ENCODE measurements around the gene ZBED2. TPM values are rescaled to one million over a fixed set of nuclear protein-coding genes. Genes with fewer than 3 reads are reported as not detected.
"Not testable (repeated sequence)": the region's sequence is repeated elsewhere in the genome, so short reads cannot be mapped to it uniquely, and the experiment has no call there.

ZBED2 gene
- total RNA-seq, 2 donors from 2014 or later = 0.52 TPM; not detected in 1

DNA sequence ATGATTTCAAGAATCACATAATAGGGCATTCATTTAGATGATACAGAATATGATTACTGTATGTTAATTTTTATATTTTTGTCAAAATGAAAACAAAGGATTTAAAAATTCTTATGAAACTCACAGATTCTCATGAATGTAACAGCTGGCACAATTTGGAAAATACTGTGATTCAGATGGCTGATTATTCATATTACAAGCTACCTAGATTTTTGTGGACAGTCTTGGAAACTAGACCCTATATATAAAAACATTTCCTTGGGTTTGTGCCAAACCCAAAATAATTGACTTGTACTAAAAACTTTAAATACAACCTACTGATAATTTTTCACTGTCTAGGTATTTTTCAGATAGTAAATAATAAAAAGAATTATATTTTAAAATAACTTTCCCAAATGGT, 26.2 kb downstream of the ZBED2 start:
- TF ChIP-seq, protein P1, sequence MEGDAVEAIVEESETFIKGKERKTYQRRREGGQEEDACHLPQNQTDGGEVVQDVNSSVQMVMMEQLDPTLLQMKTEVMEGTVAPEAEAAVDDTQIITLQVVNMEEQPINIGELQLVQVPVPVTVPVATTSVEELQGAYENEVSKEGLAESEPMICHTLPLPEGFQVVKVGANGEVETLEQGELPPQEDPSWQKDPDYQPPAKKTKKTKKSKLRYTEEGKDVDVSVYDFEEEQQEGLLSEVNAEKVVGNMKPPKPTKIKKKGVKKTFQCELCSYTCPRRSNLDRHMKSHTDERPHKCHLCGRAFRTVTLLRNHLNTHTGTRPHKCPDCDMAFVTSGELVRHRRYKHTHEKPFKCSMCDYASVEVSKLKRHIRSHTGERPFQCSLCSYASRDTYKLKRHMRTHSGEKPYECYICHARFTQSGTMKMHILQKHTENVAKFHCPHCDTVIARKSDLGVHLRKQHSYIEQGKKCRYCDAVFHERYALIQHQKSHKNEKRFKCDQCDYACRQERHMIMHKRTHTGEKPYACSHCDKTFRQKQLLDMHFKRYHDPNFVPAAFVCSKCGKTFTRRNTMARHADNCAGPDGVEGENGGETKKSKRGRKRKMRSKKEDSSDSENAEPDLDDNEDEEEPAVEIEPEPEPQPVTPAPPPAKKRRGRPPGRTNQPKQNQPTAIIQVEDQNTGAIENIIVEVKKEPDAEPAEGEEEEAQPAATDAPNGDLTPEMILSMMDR (IDR thresholded peaks at IDR 0.05) = no peak
- H3K27ac ChIP-seq = no peak overlapping the region
- no peaks in the 10 kb centered on the region for H3K9me3 ChIP-seq
- no peak overlapping the region for H3K4me3 ChIP-seq
- H3K9ac ChIP-seq (ENCODE audit: low read depth in 2 of 2, low read length in 2 of 2) = no peak overlapping the region
- H3K4me1 ChIP-seq = no peaks in the 10 kb centered on the region
- H3K36me3 ChIP-seq = no peaks in the 10 kb centered on the region
- intact Hi-C loops (cut with DNase I) = no loop called here
- DNase-seq = no peak
- no peaks in the 10 kb centered on the region for H3K27me3 ChIP-seq

DNA sequence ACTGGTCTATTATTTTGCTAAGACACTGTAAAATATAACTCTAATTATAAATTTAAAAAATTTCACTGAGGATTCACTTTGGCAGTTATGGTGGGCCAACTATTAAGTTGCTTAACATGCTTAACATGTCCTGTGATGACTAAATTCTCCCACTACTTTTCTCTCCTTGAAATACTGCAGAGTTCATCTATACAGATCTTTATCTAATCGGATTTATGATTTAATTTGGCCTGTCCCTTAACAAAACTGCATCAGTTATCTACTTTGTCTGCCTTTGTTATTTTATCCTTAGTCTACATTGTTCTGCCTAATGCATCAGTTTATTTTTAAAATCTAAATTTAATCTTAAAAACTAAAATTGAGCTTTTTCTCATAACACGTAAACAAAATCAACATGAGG, 26.8 kb downstream of the ZBED2 start:
- H3K9me3 ChIP-seq = no peaks in the 10 kb centered on the region
- no peak overlapping the region for H3K4me3 ChIP-seq
- no peak overlapping the region for H3K9ac ChIP-seq (ENCODE audit: low read depth in 2 of 2, low read length in 2 of 2)
- no peaks in the 10 kb centered on the region for H3K4me1 ChIP-seq
- H3K36me3 ChIP-seq = no peaks in the 10 kb centered on the region
- intact Hi-C loops (cut with DNase I) = no loop called here
- H3K27ac ChIP-seq = no peak overlapping the region
- TF ChIP-seq, protein P1 (IDR thresholded peaks at IDR 0.05) = no peak
- no peak for DNase-seq
- H3K27me3 ChIP-seq = no peaks in the 10 kb centered on the region

DNA sequence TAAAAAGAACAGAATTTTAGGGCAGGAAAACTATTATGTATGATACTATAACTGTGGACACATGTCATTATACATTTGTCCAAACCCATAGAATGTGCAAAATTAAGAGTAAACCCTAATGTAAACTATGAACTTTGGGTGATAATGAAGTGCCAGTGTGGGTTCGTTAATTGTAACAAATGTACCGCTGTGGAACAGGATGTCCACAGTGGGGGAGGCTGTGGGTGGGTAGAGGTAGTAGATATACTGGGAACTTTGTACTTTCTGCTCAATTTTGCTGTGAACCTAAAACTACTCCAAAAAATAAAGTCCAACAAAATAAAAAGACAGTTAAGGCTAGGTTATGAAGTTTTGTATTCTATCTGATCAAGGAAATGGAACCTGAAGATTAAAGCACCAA, 28.3 kb downstream of the ZBED2 start:
- Histone ChIP-seq H3K9me3 (no peaks in the 10 kb centered on the region), H3K4me3 (no peak overlapping the region), H3K27me3 (no peaks in the 10 kb centered on the region), H3K9ac (ENCODE audit: low read depth in 2 of 2, low read length in 2 of 2) (no peak overlapping the region), H3K27ac (no peak overlapping the region), H3K4me1 (no peaks in the 10 kb centered on the region), H3K36me3 (no peaks in the 10 kb centered on the region)
- TF ChIP-seq, protein P1 (IDR thresholded peaks at IDR 0.05) = no peak
- intact Hi-C loops (cut with DNase I) = no loop called here
- DNase-seq = no peak

DNA sequence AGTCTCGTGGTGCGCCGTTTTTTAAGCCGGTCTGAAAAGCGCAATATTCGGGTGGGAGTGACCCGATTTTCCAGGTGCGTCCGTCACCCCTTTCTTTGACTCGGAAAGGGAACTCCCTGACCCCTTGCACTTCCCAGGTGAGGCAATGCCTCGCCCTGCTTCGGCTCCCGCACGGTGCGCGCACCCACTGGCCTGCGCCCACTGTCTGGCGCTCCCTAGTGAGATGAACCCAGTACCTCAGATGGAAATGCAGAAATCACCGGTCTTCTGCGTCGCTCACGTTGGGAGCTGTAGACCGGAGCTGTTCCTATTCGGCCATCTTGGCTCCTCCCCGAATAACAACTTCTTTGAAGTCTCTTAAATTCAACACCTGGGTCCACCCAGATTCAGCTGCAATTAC, 33.2 kb downstream of the ZBED2 start:
- H3K27ac ChIP-seq; H3K27me3 ChIP-seq; H3K9ac ChIP-seq (ENCODE audit: low read depth in 2 of 2, low read length in 2 of 2); H3K9me3 ChIP-seq; DNase-seq; H3K4me1 ChIP-seq; H3K4me3 ChIP-seq; H3K36me3 ChIP-seq; intact Hi-C loops (cut with DNase I): not testable (repeated sequence)

DNA sequence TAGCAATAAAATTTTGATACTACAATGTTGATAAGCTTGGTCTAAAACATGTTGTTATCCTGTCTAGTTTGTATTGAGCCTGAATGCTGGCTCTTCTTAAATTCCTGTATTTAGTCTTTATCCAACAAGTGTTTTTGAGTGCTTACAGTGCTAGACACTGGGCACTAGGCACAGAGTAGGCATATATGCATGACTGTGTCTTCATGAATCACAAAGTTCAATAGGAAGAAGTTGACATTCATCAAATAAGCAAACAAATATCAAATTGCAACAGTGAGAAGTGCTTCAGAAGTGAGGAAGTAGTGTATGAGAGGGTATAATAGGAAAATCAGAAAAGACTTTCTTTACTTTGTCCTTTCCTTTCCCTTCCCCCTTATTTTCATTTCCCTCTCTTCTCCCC, 46.4 kb downstream of the ZBED2 start:
- H3K9me3 ChIP-seq = no peaks in the 10 kb centered on the region
- H3K4me3 ChIP-seq = no peak overlapping the region
- no peak for DNase-seq
- no peaks in the 10 kb centered on the region for H3K27me3 ChIP-seq
- TF ChIP-seq, protein P1 (IDR thresholded peaks at IDR 0.05) = no peak
- H3K27ac ChIP-seq = no peak overlapping the region
- H3K4me1 ChIP-seq = no peaks in the 10 kb centered on the region
- no peaks in the 10 kb centered on the region for H3K36me3 ChIP-seq
- no peak overlapping the region for H3K9ac ChIP-seq (ENCODE audit: low read depth in 2 of 2, low read length in 2 of 2)
- intact Hi-C loops (cut with DNase I) = no loop called here

DNA sequence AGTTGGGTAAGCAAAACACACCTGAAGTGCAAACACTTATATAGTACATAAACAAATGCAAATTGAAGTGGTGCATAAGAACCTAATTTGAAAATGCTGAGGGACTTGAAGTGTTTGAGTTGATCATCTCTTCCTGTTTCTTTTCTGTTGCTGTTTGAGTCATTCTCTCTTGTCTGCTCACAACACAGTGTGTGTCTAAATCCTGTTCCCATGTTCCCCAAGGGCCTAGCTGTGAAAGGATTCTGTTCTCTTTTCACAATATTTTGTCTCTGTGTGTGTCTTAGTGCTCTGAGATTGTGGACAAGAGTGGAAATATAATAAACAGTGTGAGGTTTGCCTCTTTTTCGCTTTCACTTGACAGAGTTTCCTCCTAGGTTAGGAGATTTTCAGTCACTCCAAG, 47.1 kb downstream of the ZBED2 start:
- no peak overlapping the region for H3K27ac ChIP-seq
- H3K4me1 ChIP-seq = no peaks in the 10 kb centered on the region
- intact Hi-C loops (cut with DNase I) = no loop called here
- TF ChIP-seq, protein P1 (IDR thresholded peaks at IDR 0.05) = no peak
- H3K36me3 ChIP-seq = no peaks in the 10 kb centered on the region
- no peak overlapping the region for H3K9ac ChIP-seq (ENCODE audit: low read depth in 2 of 2, low read length in 2 of 2)
- no peaks in the 10 kb centered on the region for H3K9me3 ChIP-seq
- DNase-seq = no peak
- no peaks in the 10 kb centered on the region for H3K27me3 ChIP-seq
- no peak overlapping the region for H3K4me3 ChIP-seq
